Cardiac fibroblast (primary cell): ENCODE data around the gene KLK14.

Experiments
- DNase-seq, 2 donors: peaks; one replicate each; pipeline versions ENCODE4 v3.0.0 to v3.0.0-alpha.2; 2010; ENCODE audit warnings: low read depth in 2 of 2
- H3K4me3 ChIP-seq, 2 donors: replicated peaks in 1 of 2; 1 replicate in 1 of 2; 2 replicates in 1 of 2; pipeline ENCODE4 v1.5.1; 2011; ENCODE audit warnings: low read depth in 2 of 2, low read length in 2 of 2, mild to moderate bottlenecking in 2 of 2, moderate library complexity in 1 of 2
- CTCF ChIP-seq: IDR thresholded peaks from one replicate; pipeline ENCODE4 v1.5.1; 2011; ENCODE audit warnings: low read depth, mild to moderate bottlenecking, low read length, inconsistent platforms

Gene KLK14

DNA sequence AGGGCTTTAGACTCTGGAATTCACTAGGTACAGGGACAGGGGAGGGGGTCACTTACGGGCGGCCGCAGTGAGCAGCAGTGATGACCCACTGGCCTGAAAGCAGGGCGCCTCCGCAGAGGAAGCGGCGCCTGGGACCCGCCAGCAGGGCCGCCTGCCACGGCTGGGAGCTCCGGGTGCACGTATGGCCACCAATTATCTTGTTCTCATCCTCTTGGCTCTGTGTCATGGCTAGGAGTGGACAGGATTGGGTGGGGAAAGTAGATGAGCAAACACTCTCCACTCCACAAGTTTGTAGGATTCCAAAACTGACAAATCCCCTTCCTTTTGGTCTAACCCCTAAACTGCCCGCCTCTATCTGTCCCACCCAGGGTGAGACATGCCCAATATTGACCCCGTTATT lies 1.2 kb downstream of the KLK14 start:
- H3K4me3 ChIP-seq, result no peak overlapping the region
- no peak for DNase-seq
- TF ChIP-seq CTCF, result no peak

DNA sequence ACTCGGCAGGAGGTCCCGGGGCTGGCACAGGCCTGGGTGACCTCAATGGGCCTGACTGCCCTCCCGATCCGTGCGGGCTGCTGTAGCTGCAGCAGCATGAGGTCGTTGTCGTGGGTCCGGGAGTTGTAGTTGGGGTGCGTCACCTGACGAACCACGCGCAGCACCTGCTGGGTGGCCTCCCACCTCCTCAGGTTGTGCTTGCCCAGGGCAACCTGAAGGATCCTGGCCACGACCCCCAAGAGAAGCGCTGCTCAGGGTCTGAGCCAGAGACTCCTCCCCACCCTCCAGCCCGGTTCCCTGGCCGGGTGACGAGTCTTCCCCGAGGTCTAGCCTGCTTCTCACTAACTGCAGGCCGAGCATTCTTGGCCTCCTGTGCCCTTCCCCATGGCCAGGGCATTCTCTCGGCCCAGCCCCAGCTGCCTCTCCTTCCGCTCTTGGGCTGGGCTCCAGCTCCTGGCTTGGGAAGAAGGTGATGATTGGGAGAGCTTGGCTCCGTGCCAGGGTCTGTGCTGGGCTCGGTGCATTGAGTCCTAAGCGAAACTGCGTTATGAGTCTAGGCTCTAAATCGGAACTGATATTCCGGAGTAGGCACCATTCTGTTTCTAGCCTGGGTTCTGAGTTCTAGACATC lies 3.1 kb downstream of the KLK14 start:
- TF ChIP-seq CTCF, result no peak
- DNase-seq, result peak in 1 of 2 donors; percentile 78
- no peak overlapping the region for H3K4me3 ChIP-seq

GRCh38 chr19:51078731-51079130 lies 4.0 kb downstream of the KLK14 start:
- DNase-seq, result no peak
- TF ChIP-seq CTCF, result no peak

GRCh38 chr19:51078104-51078503 lies 4.6 kb downstream of the KLK14 start:
- TF ChIP-seq CTCF, result no peak
- no peak overlapping the region for H3K4me3 ChIP-seq
- DNase-seq, result no peak

More at GRCh38 chr19:51078731-51079130, 4.0 kb downstream of the KLK14 start:
- no peak overlapping the region for H3K4me3 ChIP-seq

GRCh38 chr19:51076631-51077213 lies 6.0 kb downstream of the KLK14 start:
- no peak for TF ChIP-seq CTCF
- no peak for DNase-seq
- H3K4me3 ChIP-seq, result no peak overlapping the region

DNA sequence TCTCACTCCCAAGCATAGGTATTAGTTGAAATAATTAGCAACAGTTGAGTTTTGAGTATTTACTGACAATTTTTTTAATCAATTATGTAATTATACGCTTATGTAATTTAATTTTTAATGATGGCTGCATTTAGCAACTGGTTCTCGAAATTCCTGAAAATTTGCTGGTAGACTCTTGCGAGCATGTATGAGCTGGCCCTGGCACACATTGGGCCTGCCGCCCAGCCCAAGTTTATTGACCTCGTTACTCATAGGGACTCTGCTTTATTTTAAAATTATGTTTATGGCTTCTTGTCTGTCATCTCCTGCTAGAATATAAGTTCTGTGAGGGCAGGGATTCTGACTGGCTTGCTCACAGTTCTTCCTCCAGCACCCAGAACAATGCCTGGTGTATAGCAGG lies 6.7 kb downstream of the KLK14 start:
- no peak for TF ChIP-seq CTCF
- DNase-seq, result no peak
- no peak overlapping the region for H3K4me3 ChIP-seq

DNA sequence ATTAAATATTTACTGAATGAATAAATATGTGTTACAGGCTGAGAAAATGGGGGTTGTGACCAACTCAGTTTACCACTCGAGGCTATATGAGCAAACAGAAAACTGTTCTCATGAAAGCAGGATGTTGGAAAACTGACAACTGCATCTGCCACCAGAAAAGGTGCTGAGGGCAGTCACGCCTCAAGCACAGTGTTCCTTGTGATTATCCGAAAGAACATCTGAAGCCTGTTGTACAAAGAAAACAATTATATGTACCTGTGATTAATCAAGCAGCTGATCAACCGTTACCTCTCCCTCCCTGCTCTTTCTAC lies 11.6 kb downstream of the KLK14 start:
- no peak for DNase-seq
- TF ChIP-seq CTCF, result no peak
- H3K4me3 ChIP-seq, result no peak overlapping the region
